ENCODE results near the gene OR52B2.

- TF ChIP-seq EZH2 (IDR thresholded peaks at IDR 0.05) (no peak), POLR2AphosphoS5 (IDR thresholded peaks at IDR 0.05; ENCODE audit: borderline replicate concordance, low read depth, low read length) (no peak)
Measured at GRCh38 chr11:6205366-6205765, 35.2 kb upstream of the OR52B2 start, which contains the start of gene C11orf42.
